SK-N-SH (cell line): ENCODE data around the gene PCDHB9.
"Not testable (repeated sequence)": the region's sequence is repeated elsewhere in the genome, so short reads cannot be mapped to it uniquely, and the experiment has no call there.

Experiments
- EZH2phosphoT487 ChIP-seq: fragments of 200-600 bp; sonication (generic); IDR thresholded peaks from 2 replicates; pipeline ENCODE4 v1.6.1; 2017; ENCODE audit warnings: low read depth, mixed run types, mild to moderate bottlenecking, antibody characterized with exemption, moderate library complexity, borderline replicate concordance
- NRF1 ChIP-seq: IDR thresholded peaks from 2 replicates; pipeline ENCODE4 v1.6.1; 2012; ENCODE audit warnings: low read depth, mild to moderate bottlenecking, low read length
- POLR2AphosphoS5 ChIP-seq: IDR thresholded peaks from 2 replicates; pipeline ENCODE4 v1.6.1; 2012; ENCODE audit warnings: low read depth, low read length
- TCF12 ChIP-seq: IDR thresholded peaks from 2 replicates; pipeline ENCODE4 v1.4.0; 2012
- TF ChIP-seq, protein P1 (sequence below): fragments of 200-600 bp; sonication (generic); IDR thresholded peaks from 2 replicates; pipeline ENCODE4 v1.6.1; 2017; ENCODE audit warnings: antibody characterized with exemption, mild to moderate bottlenecking, moderate library complexity
- TF ChIP-seq, protein P2 (sequence below): IDR thresholded peaks from 2 replicates; pipeline ENCODE4 v1.4.0; 2012; ENCODE audit warnings: low read depth, borderline replicate concordance

DNA sequence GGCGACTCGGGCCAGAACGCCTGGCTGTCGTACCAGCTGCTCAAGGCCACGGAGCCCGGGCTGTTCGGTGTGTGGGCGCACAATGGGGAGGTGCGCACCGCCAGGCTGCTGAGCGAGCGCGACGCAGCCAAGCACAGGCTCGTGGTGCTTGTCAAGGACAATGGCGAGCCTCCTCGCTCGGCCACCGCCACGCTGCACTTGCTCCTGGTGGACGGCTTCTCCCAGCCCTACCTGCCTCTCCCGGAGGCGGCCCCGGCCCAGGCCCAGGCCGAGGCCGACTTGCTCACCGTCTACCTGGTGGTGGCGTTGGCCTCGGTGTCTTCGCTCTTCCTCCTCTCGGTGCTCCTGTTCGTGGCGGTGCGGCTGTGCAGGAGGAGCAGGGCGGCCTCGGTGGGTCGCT lies 7.4 kb downstream of the PCDHB9 start:
- not testable (repeated sequence) for TF ChIP-seq NRF1, EZH2phosphoT487, TCF12, POLR2AphosphoS5
- TF ChIP-seq, protein P1, sequence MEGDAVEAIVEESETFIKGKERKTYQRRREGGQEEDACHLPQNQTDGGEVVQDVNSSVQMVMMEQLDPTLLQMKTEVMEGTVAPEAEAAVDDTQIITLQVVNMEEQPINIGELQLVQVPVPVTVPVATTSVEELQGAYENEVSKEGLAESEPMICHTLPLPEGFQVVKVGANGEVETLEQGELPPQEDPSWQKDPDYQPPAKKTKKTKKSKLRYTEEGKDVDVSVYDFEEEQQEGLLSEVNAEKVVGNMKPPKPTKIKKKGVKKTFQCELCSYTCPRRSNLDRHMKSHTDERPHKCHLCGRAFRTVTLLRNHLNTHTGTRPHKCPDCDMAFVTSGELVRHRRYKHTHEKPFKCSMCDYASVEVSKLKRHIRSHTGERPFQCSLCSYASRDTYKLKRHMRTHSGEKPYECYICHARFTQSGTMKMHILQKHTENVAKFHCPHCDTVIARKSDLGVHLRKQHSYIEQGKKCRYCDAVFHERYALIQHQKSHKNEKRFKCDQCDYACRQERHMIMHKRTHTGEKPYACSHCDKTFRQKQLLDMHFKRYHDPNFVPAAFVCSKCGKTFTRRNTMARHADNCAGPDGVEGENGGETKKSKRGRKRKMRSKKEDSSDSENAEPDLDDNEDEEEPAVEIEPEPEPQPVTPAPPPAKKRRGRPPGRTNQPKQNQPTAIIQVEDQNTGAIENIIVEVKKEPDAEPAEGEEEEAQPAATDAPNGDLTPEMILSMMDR: not testable (repeated sequence)
- TF ChIP-seq, protein P2, sequence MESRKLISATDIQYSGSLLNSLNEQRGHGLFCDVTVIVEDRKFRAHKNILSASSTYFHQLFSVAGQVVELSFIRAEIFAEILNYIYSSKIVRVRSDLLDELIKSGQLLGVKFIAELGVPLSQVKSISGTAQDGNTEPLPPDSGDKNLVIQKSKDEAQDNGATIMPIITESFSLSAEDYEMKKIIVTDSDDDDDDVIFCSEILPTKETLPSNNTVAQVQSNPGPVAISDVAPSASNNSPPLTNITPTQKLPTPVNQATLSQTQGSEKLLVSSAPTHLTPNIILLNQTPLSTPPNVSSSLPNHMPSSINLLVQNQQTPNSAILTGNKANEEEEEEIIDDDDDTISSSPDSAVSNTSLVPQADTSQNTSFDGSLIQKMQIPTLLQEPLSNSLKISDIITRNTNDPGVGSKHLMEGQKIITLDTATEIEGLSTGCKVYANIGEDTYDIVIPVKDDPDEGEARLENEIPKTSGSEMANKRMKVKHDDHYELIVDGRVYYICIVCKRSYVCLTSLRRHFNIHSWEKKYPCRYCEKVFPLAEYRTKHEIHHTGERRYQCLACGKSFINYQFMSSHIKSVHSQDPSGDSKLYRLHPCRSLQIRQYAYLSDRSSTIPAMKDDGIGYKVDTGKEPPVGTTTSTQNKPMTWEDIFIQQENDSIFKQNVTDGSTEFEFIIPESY: not testable (repeated sequence)
